Smooth muscle cell of the brain vasculature (primary cell): ENCODE data around the gene HMX1.
A peak's percentile ranks its signal among the peaks of the same experiment; 100 is the strongest.

ENCODE experiments used
- DNase-seq: peaks from one replicate; pipeline ENCODE4 v3.0.0-alpha.2; 2012; ENCODE audit warnings: low read depth, low spot score

HMX1 gene

DNA sequence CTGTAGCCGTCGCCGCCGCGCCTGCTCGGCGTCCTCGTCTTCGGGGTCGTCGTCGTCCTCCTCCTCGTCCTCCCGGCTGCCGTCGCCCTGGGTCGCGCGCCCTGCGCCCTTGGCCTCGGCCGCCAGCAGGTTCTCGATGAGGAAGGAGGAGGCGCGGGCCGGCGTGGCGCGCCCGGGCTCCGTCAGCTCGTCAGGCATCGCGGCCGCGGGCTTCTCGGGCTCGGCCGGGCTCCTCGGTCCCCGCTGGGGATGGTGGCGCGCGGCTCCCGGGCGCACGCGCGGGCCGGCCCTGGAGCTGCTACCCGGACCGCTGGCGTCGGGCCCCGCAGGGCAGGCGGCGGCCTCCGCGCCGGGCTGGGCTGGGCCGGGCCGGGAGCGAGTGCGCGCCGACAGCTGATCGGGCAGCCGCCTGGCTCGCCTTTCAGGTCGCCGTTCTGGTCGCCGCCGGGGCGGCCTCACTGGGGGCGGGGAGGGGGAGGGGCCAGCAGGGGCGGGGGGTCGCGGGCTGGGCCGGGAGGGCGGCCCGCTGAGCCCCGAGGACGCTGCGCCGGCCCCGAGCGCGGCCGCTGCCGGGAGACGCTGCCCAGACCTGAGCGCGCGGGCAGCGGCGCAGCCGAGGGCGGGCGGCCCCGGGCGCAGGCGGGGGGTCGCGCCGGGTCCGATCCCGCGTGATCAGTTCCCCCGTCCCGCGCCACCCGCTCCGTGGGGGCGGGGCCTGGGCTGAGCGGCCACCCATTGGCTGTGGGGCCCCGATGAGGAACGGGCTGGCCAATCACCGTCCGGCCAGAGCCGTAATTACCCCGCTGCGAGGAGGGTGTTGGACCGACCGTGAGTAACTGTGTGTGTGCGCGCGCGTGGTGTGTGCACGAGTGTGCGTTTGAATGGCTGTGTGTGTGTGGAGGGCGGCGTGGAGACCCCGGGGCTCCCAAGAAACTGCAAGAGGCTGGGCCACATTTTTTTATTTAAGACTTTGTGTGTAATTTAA lies at the start of gene HMX1:
Gene HMX1 (minus strand): TSS at position 423 of the 985 bp plus-strand sequence. CDS start 225 bp downstream, at position 198.
- DNase-seq = no peak

DNA sequence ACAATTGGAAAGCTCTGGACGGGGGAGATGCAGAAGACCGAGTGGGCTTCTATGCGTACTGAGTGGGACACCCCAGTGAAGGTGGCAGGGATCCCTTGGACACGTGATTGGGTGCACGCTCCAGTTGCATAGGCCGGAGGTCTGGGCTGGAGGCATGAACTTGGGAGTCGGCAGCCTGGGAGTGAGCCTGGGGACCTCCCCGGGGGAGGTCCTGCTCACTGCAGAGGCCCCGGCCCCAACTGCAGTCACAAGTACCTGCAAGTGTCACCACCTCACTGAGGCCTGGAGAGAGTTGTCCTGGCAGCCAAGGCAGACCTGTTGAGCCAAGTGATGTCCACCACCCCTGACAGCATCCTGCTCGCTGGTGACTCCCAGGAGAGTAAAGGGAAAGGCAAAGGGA lies 49.3 kb upstream of the HMX1 start:
- DNase-seq = no peak

DNA sequence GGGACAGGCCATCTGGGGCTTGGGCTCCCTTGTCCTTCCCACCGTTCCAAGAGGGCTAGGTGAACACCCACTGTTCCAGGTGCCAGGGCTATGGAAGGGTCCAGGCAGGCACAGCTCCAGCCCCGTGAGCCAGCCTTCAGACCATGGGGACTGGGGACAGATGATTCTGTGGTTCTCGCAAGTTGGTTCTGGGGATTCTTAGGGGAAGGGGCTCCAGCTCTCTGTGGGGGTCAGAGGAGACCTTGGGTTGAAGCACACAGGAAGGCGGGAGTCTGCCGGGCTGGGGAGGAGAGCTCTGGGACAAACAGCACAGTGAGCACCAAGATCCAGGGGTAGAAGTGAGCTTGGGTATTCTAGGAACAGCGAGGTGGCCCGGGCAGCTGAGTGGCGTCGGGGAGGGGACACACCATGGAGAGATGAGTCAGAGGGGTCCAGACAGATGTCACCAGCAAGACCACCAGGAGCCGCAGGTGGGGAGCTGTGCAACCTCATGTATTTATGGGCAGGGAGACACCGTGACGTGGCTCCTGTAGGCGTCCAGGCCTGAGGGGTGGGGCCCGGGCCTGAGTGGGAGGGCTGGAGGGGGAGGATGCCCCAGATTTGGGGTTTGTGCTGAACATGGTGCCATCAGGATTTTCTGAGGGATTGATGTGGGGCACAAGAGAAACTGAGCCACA lies 48.8 kb upstream of the HMX1 start:
- no peak for DNase-seq

DNA sequence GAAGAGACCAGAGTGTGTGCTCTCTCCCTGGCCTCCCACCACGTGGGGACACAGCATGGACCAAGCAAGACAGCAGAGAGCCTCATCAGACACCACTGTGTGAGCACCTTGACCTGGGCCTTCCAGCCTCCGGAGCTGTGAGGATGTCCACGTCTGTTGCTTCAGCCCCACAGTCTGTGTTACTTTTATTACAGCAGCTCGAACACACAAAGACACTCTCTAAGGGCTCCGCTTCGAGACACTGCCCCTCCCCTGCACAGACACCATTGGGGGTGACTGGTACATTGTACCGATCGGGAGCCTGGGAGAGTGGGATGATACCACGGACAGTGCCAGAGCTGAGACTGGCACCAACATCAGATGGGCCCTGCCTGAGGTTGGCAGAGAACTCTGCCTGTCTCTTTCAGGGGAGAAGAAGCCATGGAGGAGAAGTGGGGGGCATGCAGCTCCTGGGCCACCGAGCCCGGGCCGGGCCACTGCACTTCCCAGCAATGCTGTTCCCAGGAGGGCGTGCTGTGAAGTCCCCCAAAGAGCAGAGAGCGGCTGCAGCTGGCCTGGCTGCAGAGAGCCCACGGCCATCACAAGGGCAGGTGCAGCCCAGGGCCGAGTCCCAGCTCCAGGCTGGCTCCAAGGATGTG lies 48.1 kb upstream of the HMX1 start:
- no peak for DNase-seq

DNA sequence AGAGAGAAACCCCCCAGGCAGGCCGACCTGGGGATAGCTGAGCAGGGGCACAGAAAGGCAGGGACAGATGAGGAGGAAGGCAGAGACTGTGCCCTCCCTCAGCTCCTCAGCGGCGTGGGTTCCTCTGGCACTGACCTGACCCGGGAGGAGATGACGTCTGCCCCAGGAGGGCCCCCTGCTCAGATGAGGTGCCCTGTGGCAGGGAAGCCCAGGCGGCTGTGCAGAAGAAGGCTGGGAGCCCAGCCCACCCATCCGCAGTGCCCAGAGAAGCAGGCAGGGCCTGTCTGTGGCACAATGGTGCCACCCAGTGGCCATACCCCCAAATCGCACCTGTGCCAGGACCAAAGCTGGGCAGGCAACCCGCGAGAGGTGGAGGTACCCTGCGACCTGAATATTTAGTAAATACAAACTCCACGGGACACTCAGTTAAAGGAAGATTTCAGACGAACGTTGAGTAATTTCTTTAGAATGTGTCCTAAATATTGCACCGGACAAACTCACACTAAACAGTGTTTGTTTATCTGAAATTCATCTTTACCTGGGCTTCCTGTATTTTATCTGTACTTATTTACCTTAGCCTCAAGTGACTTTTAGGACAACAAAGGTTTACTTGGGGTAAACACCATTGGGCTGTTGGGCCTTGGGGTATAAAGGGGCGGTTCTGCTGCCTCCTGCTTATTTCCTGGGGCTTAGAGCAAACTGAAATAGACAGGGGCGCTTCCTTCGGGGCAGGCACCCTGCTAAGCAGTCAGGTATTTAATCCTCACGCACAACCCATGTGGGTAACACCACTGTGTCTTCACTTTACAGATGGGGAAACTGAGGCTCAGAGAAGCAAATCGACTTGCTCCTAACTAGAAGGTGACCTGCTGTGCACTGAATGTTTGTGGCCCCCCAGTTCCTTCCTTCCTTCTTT lies 46.5 kb upstream of the HMX1 start:
- DNase-seq = peak; percentile 9

DNA sequence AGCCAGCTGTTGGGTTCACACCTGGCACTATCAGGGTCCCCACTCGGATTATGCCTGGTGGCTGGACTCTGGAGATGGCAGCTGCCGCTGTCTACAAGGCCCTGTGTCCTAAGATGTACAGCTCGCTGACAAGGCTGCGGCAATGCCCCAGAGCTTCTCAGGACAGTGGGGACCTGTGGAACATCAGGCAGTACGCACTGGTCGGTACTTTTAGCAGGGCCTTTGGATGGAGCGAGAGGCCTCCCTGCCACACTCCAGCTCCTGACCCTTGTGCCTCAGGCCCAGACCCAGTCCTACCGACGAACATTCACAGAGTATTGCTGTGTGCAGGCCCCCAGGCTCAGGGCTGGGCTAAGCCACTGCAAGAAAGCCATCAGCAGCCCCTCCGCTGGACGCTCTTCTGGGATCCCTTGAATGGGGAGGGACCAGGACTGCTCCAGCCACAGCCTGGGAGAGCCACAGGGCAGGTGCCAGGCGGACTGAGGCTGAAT lies 45.7 kb upstream of the HMX1 start:
- DNase-seq = no peak

DNA sequence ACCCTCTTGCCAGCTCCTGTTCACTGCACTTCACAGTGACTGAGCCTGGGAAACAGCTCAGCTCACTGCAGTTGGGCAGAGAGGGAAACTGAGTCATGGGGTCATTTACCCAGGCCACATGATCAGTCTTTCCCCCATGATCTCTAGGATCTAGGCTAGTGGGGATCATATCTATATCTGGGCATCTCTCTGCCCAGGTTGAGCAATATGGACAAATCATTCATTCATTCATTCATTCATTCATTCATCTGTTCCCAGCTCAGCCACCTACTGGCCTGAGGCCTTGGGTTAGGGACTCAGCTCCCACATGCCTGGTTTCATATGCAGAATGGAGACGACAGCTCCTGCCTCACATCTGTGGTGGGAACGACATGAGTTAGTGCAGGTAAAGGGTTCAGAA lies 45.3 kb upstream of the HMX1 start:
- DNase-seq = no peak

DNA sequence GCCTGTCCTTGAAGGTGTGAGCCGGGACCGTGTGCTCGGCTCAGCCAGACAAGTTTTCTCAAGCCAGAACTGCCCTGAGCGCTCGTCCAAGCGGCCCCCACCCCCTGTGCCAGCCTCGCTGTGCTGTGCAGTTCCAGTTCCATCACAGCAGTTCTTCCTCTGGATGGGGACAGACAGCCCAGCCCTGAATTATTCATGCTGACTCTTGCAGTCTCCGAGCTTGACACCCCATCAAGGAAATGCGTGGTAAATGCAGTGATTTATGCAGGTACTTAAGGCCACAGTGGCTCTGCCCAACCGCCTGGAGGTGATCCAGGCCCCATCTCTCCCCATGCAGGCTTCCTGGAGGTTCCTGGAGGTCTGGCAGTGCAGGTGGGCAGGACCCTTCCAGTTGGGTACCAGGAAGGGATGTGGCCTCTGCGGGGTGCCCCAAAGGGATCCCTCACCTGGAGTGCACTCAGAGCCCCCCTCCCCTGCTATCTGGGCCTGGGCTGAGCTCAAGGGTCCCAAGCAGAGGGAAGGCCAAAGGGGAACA lies 44.8 kb upstream of the HMX1 start:
- DNase-seq = no peak

DNA sequence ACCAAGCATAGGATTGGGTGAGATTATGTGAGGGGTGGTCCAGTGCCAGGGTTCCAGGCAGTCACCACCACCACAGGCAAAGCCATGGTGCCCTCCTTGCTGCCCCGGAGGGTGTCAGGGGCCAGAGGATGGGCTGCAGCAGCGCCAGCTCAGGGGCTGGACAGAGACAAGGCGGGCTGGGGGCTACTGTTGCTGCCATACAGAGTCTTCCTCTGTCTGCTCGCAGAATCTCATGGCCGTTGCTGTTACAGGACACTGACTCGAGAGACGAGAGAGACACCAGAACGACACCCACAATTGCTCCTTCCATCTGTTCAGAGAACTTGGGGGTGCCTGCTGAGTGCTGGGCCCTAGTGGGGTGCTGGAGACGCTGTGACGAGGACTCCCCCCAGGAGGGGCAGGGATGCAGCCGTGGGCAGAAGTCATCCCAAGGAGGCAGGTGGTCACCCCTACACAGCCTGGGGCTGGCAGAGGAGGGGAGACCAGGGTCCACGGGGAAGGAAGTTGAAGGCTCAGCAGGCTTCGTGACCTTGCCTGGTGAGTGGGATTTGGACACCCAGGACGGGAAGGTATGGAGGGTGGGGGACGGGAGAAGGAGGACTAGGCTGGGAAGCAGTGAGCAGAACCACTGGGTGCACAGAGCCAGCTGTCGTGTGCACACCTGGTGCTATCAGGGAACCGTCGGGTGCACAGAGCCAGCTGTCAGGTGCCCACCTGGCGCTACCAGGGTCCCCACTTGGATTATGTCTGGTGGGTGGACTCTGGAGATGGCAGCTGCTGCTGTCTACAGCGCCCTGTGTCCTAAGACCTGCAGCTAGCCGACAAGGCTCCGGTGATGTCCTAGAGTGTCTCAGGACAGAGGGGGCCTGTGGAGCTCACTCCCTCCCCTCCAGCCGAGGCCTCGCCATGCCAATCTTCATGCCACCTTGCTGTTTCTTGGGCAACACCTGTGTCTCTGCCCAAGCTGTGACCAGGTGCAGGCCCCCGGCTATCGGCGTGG lies 43.9 kb upstream of the HMX1 start:
- no peak for DNase-seq

DNA sequence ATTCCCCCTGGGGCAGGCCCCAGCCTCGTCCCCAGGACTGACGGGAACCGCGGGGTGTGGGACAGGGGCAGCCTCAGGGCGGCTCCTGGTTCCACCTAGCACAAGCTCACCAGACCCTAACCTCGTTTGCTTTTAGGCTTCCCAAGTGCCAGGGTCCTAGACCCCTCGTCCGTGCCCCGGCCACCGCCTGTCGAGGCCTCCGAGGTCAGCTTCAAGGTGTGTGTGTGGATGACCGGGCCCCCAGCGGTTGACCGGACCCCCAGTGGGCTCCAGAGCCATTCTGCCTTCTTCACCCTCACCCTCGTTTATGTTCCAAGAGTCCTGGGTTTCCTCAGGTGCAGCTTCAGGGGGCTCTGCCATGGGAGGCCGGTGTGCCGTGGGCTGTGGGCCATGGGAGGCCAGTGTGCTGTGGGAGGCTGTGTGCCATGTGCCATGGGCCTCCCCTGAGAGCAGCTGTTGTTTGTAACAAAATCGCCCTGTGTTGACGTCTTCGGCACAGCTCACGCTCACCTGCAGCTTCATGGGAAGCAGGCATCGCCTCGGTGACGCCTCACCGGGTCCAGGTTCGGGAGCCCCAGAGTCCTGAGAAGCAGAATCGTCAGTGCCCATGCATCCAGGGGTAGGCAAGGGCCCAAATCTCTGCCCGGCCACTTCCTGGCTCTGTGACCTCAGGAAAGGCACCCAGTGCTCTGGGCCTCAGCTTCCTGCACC lies 43.0 kb upstream of the HMX1 start:
- DNase-seq = no peak

DNA sequence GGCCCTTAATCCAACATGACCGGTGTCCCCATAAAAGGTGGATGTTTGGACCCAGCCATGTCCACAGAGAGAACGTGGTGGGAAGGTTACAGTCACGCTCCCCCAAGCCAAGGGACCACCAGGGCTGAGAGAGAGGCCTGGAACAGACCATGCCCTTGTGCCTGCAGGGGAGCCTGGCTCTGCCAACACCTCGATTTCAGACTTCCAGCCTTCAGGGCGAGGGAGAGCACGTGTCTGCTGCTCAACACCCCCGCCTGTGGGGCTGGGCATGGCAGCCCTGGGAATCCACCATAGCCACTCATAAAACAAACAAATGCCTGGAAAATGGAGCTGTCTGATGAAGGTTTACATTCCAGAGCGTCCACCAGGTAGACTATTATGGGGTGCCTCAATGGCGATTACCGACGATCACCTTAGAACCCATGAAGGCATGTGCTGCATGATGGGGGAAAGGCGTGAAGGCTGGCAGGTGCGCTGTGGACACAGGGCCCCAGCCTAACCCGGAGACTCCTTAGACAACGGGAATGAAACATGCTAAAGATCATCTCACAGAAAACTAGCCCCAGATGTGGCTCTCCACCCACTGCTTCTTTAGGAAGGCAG lies 42.3 kb upstream of the HMX1 start:
- no peak for DNase-seq

DNA sequence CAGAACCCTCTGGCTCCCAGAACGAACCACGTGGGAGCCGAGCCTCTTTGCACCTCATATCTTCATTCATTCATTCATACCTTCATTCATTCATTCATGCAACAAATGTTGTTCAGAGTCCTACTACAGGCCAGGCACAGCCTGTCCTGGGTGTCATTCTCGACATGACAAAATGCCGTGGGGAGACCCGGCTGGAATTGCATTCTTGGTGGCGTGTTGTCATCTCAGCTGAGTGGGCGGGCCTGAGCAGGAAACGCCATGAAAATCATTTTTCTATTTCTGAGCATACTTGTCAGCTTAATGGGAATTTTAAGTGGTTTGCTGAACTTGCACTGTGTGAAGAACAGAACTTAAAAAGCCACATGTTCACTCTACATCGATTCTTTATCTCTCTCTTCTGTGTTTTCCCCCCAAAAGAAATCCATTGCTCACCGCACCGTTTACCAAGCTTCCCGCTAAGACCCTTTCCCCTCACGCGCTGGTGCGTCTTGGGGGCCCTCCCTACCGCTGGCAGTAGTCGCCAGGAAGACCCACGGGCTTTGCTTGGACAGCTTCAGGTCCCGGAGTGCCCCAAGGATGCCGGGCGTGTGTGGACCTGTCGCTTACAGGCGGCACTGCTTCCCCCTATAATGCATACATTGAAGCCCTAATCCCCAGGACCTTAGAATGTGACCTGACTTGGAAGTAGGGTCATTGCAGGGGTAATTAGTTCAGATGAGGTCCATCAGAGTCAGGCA lies 41.6 kb upstream of the HMX1 start:
- DNase-seq = no peak

DNA sequence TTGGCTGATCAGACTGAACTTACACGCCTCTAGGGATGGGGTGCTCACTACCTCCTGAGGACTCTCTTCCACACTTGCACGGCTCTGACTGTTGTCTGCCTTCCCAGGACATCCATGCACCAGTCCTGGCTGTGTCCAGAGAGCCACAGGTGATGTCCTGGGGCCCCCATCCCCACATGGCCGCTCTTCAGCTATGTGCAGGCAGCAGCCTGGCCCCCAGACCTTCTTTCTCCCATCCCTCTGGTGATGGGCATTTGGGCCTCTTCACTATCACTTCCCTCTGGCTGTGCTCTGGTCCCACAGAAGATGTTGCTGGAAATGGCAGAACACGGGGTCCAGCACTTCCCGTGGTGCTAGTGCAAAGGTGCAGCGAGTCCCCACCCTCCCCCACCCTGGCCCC lies 40.9 kb upstream of the HMX1 start:
- no peak for DNase-seq

DNA sequence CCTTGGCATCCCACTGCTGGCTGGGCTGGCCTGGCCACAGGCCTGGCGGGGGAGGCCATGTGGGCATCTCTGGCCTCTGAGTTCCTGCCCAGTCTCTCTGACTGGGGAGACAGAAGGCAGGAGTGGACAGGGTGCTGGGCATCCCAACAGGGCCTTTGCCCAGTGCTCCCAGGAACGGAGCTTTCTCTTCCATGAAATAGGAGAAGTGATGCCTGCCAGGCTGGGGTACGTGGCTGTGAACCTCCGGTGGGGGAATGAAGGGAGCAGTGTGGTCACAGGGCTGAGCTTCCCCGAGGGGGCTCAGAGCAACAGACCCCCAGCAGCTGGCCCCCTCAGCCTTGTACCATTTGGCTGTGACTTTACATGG lies 40.4 kb upstream of the HMX1 start:
- DNase-seq = no peak

DNA sequence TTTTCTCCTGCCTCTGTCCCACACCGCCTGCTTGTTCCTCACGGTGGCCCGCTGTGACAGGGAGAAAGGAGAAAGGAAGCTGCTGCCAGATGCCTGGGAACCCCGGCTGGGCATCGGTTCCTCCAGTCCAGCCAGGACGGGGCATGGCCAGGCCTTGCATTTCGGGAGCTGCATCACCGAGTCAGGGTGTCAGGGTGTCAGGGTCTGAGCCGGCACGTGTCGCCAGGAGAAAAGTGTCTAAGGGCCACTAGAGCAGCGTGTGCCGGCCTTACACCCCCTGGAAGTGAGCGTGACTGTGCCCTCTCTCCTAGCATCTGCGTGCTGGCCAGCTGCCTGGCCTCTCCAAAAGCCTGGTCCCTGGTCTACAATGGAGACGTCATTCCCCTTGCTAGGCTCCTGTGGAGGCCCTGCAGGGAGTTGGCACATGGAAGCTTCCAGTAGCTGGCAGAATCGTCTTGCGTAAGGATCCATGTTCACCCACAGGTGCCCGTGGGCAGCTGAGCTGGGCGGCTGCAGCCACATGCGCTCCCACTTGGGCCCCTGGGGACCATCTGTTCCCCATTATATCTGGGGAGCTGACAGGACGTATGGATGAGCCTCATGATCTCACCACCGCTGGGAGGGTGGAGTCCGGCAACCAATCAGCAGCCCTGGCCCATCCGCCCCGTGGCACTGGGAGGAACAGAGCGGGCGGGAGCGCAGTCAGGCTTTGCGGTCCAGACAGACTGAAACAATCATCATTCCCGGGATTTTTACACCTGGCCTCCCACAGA lies 39.9 kb upstream of the HMX1 start:
- no peak for DNase-seq

DNA sequence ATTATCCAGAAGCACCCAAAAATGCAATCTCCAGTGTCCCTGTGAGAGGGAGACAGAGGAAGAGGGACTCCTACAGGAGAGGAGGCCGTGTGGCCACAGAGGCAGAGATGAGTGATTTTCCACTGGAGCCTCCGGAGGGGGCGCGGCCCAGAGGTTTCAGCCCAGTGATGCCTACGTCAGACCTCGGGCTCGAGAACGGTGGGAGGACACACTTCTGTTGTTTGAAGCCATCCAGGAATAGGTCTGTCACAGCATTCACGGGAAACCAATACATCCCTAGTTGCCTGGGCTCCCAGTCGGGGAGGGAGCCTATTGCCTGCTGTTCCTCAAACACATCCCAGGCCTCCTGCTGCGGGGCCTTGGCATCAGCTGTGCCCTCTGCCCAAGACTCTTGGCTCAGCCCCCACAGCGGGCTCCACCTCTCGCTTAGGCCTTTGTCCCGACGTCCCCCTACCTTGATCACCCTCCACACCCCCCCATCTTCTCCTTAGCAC lies 39.2 kb upstream of the HMX1 start:
- DNase-seq = no peak
